ENCODE data around the gene FAM151A.
"Not testable (repeated sequence)": the region's sequence is repeated elsewhere in the genome, so short reads cannot be mapped to it uniquely, and the experiment has no call there.

Gene FAM151A

GRCh38 chr1:54651608-54652007 lies 28.3 kb upstream of the FAM151A start:
- Histone ChIP-seq H3K4me1 (ENCODE audit: control insufficient read depth, insufficient read depth, low read length) (peaks cover 1% of the 10 kb centered on the region), H3K9me3 (ENCODE audit: control insufficient read depth, low read length) (no peaks in the 10 kb centered on the region), H3K9ac (ENCODE audit: low read length) (no peak overlapping the region), H3K4me3 (ENCODE audit: low read length) (no peak overlapping the region), H3K27me3 (replicated peaks; ENCODE audit: control insufficient read depth, insufficient read depth, low read length) (peaks cover 30% of the 10 kb centered on the region), H3K36me3 (ENCODE audit: control insufficient read depth, insufficient read depth, low read length, severe bottlenecking) (no peaks in the 10 kb centered on the region)
- DNase-seq (ENCODE audit: low read depth), result no peak

GRCh38 chr1:54650417-54650816 lies 27.1 kb upstream of the FAM151A start:
- Histone ChIP-seq H3K4me1 (ENCODE audit: control insufficient read depth, insufficient read depth, low read length) (peaks cover 13% of the 10 kb centered on the region), H3K9ac (ENCODE audit: low read length) (no peak overlapping the region), H3K9me3 (ENCODE audit: control insufficient read depth, low read length) (no peaks in the 10 kb centered on the region), H3K4me3 (ENCODE audit: low read length) (no peak overlapping the region), H3K27me3 (replicated peaks; ENCODE audit: control insufficient read depth, insufficient read depth, low read length) (peaks cover 30% of the 10 kb centered on the region), H3K36me3 (ENCODE audit: control insufficient read depth, insufficient read depth, low read length, severe bottlenecking) (no peaks in the 10 kb centered on the region)
- DNase-seq (ENCODE audit: low read depth), result no peak

- Histone ChIP-seq H3K9ac (ENCODE audit: low read length) (no peak overlapping the region), H3K4me3 (ENCODE audit: low read length) (no peak overlapping the region), H3K36me3 (ENCODE audit: control insufficient read depth, insufficient read depth, low read length, severe bottlenecking) (no peaks in the 10 kb centered on the region), H3K27me3 (replicated peaks; ENCODE audit: control insufficient read depth, insufficient read depth, low read length) (peaks cover 30% of the 10 kb centered on the region), H3K9me3 (ENCODE audit: control insufficient read depth, low read length) (no peaks in the 10 kb centered on the region), H3K4me1 (ENCODE audit: control insufficient read depth, insufficient read depth, low read length) (peaks cover 13% of the 10 kb centered on the region)
- DNase-seq (ENCODE audit: low read depth), result no peak
Measured at GRCh38 chr1:54649921-54650320, 26.6 kb upstream of the FAM151A start.

- no peaks in the 10 kb centered on the region for H3K9me3 ChIP-seq (ENCODE audit: control insufficient read depth, low read length)
- H3K4me3 ChIP-seq (ENCODE audit: low read length), result no peak overlapping the region
- H3K36me3 ChIP-seq (ENCODE audit: control insufficient read depth, insufficient read depth, low read length, severe bottlenecking), result no peaks in the 10 kb centered on the region
- peaks cover 13% of the 10 kb centered on the region for H3K4me1 ChIP-seq (ENCODE audit: control insufficient read depth, insufficient read depth, low read length)
- no peak for DNase-seq (ENCODE audit: low read depth)
- peaks cover 30% of the 10 kb centered on the region for H3K27me3 ChIP-seq (replicated peaks; ENCODE audit: control insufficient read depth, insufficient read depth, low read length)
- no peak overlapping the region for H3K9ac ChIP-seq (ENCODE audit: low read length)
Measured at GRCh38 chr1:54649130-54649898, 26.0 kb upstream of the FAM151A start.

GRCh38 chr1:54645806-54646676 lies 22.7 kb upstream of the FAM151A start:
- Histone ChIP-seq H3K9ac (ENCODE audit: low read length) (no peak overlapping the region), H3K4me1 (ENCODE audit: control insufficient read depth, insufficient read depth, low read length) (peaks cover 13% of the 10 kb centered on the region), H3K27me3 (replicated peaks; ENCODE audit: control insufficient read depth, insufficient read depth, low read length) (peaks cover 29% of the 10 kb centered on the region), H3K36me3 (ENCODE audit: control insufficient read depth, insufficient read depth, low read length, severe bottlenecking) (no peaks in the 10 kb centered on the region), H3K4me3 (ENCODE audit: low read length) (no peak overlapping the region), H3K9me3 (ENCODE audit: control insufficient read depth, low read length) (peaks cover 24% of the 10 kb centered on the region)
- DNase-seq (ENCODE audit: low read depth), result no peak

- no peak for DNase-seq (ENCODE audit: low read depth)
- Histone ChIP-seq H3K9me3 (ENCODE audit: control insufficient read depth, low read length) (peaks cover 24% of the 10 kb centered on the region), H3K4me3 (ENCODE audit: low read length) (no peak overlapping the region), H3K4me1 (ENCODE audit: control insufficient read depth, insufficient read depth, low read length) (peaks cover 13% of the 10 kb centered on the region), H3K27me3 (replicated peaks; ENCODE audit: control insufficient read depth, insufficient read depth, low read length) (peaks cover 21% of the 10 kb centered on the region), H3K36me3 (ENCODE audit: control insufficient read depth, insufficient read depth, low read length, severe bottlenecking) (no peaks in the 10 kb centered on the region), H3K9ac (ENCODE audit: low read length) (no peak overlapping the region)
Measured at GRCh38 chr1:54643736-54644135, 20.4 kb upstream of the FAM151A start.

- peaks cover 24% of the 10 kb centered on the region for H3K9me3 ChIP-seq (ENCODE audit: control insufficient read depth, low read length)
- peaks cover 19% of the 10 kb centered on the region for H3K27me3 ChIP-seq (replicated peaks; ENCODE audit: control insufficient read depth, insufficient read depth, low read length)
- peaks cover 7% of the 10 kb centered on the region for H3K4me1 ChIP-seq (ENCODE audit: control insufficient read depth, insufficient read depth, low read length)
- no peak within 1 kb of the TSS for H3K4me3 ChIP-seq (ENCODE audit: low read length)
- no peak for DNase-seq (ENCODE audit: low read depth)
- no peak within 1 kb of the TSS for H3K9ac ChIP-seq (ENCODE audit: low read length)
- no peaks in the 10 kb centered on the region for H3K36me3 ChIP-seq (ENCODE audit: control insufficient read depth, insufficient read depth, low read length, severe bottlenecking)
Measured at GRCh38 chr1:54640863-54641836, 17.8 kb upstream of the FAM151A start, which contains the start of gene MROH7. Gene MROH7 (plus strand): TSS chr1:54641786. CDS start chr1:54652927, 11,141 bp downstream.

- Histone ChIP-seq H3K27me3 (replicated peaks; ENCODE audit: control insufficient read depth, insufficient read depth, low read length) (peaks cover 19% of the 10 kb centered on the region), H3K4me1 (ENCODE audit: control insufficient read depth, insufficient read depth, low read length) (no peaks in the 10 kb centered on the region), H3K36me3 (ENCODE audit: control insufficient read depth, insufficient read depth, low read length, severe bottlenecking) (no peaks in the 10 kb centered on the region), H3K9me3 (ENCODE audit: control insufficient read depth, low read length) (peaks cover 24% of the 10 kb centered on the region), H3K4me3 (ENCODE audit: low read length) (no peak overlapping the region), H3K9ac (ENCODE audit: low read length) (no peak overlapping the region)
- DNase-seq (ENCODE audit: low read depth), result no peak
Measured at GRCh38 chr1:54640361-54640760, 17.0 kb upstream of the FAM151A start.

GRCh38 chr1:54636461-54637446 lies 13.4 kb upstream of the FAM151A start:
- not testable (repeated sequence) for H3K36me3 ChIP-seq (ENCODE audit: control insufficient read depth, insufficient read depth, low read length, severe bottlenecking); DNase-seq (ENCODE audit: low read depth); H3K9me3 ChIP-seq (ENCODE audit: control insufficient read depth, low read length); H3K4me3 ChIP-seq (ENCODE audit: low read length); H3K9ac ChIP-seq (ENCODE audit: low read length); H3K4me1 ChIP-seq (ENCODE audit: control insufficient read depth, insufficient read depth, low read length)
- peaks cover 18% of the 10 kb centered on the region for H3K27me3 ChIP-seq (replicated peaks; ENCODE audit: control insufficient read depth, insufficient read depth, low read length)

- peaks cover 11% of the 10 kb centered on the region for H3K27me3 ChIP-seq (replicated peaks; ENCODE audit: control insufficient read depth, insufficient read depth, low read length)
Measured at GRCh38 chr1:54635804-54636203, 12.5 kb upstream of the FAM151A start.

More at GRCh38 chr1:54635804-54636203, 12.5 kb upstream of the FAM151A start:
- not testable (repeated sequence) for H3K4me3 ChIP-seq (ENCODE audit: low read length); H3K4me1 ChIP-seq (ENCODE audit: control insufficient read depth, insufficient read depth, low read length); DNase-seq (ENCODE audit: low read depth); H3K9ac ChIP-seq (ENCODE audit: low read length); H3K9me3 ChIP-seq (ENCODE audit: control insufficient read depth, low read length); H3K36me3 ChIP-seq (ENCODE audit: control insufficient read depth, insufficient read depth, low read length, severe bottlenecking)

All from adipocyte (in vitro differentiated cells).